T-helper 1 cell (primary cell): ENCODE data around the gene AMER2.

Experiments
- DNase-seq, 5 donors: peaks; one replicate each; pipeline ENCODE4 v3.0.0-alpha.2; 2012 to 2020

The AMER2 gene

DNA sequence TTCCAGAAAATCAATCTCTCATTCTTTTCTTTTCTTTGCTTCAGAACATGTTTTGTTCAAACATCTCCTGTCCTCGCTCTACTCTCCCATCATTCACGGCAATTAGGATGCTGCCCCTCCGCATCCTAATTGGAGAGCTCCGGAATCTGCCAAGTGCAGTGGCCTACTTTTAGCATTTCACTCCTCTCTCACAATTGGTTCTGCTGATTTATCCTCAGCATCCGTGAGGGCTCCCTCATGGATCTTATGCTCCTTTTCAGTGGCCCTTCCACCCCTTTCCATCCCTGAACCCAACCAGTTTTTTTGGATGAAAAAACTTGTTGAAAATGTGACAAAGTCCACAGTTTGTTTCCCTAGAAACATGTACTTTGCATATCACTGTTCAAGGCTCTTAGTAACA is 22.4 kb downstream of the AMER2 start:
- DNase-seq: no peak

DNA sequence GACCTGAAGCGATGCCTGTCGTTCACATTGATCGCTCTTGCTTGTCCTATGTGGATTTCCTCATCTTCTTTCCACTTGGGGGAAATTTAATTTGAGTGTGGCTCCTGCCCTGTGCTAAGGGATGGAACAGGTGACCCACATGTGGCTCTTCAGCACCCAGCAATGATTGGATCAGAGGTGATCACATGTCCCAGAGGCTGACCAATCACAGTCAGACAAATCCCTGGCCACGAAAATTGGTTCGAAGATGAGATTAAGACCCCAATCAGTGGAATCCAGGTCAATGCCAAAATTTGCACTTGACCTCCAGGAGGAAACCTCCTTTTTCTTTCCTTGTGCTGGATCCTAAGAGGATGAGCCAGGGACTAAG is 23.7 kb downstream of the AMER2 start:
- DNase-seq: no peak

DNA sequence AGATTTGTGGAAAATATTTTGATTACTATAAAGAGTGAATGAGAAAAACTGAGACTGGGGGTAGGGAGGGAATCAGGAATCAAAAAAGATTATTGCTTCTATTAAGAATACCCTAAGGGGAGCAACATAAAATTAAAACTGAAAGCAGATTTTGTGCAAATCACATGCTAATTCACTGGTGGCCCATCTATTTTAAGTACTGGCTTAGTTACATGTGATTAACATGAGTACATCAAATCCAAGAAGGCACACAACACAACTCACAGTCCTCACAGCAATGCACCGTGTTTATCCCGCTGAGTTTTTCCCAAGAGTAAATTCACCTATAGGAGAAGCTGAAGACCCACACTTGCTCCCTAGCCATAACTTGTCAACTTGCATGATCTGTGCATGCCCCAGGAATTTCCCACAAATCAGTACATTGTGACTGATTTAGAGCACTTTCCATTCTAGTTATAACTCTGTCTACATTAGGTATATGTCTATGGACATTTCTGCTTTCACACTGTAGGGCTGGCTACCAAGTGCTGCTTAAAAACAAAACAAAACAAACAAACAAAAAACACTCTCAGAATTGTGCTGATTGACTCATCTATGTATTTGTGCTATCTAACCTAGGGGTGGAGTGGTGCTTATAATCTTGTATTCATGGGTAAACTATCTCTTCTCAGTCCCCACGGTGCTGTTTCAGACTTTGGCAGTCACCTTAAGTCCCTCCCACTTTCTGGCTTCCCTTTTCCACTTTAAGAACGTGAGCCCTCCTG is 24.3 kb downstream of the AMER2 start:
- no peak for DNase-seq

DNA sequence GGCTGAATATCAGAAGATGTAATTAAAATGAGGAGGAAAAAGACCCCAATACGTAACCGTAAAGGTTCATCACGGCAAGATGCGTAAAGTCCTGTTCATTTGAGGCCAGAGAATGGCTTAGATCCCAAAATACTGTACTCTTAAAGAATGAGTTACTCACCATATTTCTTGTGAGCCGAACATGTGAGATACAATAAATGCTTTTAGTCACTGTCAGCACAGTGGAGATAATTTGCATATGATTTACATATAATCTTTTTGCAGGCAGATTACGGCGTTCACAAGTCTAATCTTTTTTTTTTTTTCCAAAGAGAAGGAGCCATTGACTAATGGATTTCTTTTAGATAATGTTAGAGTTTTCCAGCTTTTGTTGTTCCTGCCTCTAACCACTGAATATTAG is 28.4 kb downstream of the AMER2 start:
- DNase-seq: no peak

DNA sequence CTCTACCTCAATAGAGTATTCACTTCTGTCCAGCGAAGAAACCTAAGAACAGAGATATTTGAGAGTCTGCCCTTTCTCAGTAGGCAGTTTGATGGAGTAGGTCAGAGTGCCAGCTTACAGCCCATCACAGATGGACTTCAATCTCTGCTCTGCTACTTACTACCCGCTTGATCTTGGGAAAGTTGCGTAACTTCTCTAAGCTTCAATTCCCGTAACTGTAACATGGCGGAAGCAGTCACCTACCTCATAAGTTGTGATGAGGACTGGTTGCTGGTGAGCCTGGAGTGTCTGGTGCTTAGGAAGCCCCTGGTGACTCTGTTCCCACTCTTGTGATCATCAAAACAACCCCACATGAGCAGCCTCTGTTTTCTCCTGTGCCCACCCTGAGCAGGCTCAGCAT is 31.0 kb downstream of the AMER2 start:
- DNase-seq: no peak

DNA sequence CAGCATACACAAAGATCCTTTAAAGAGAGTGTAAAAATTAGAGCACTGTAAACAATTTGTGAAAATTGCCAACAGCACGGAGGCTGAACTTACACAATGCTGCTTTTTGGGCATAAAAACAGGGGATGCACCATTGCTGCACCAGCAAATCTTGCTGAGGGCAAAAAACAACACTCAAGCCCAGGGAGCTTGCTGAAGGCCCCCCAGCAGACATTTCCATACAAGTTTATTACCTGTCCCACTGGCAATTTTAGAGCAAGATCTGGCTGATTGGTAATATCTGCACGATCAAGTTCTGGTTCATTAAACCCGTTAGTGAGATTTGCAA is 34.3 kb downstream of the AMER2 start:
- DNase-seq: no peak

DNA sequence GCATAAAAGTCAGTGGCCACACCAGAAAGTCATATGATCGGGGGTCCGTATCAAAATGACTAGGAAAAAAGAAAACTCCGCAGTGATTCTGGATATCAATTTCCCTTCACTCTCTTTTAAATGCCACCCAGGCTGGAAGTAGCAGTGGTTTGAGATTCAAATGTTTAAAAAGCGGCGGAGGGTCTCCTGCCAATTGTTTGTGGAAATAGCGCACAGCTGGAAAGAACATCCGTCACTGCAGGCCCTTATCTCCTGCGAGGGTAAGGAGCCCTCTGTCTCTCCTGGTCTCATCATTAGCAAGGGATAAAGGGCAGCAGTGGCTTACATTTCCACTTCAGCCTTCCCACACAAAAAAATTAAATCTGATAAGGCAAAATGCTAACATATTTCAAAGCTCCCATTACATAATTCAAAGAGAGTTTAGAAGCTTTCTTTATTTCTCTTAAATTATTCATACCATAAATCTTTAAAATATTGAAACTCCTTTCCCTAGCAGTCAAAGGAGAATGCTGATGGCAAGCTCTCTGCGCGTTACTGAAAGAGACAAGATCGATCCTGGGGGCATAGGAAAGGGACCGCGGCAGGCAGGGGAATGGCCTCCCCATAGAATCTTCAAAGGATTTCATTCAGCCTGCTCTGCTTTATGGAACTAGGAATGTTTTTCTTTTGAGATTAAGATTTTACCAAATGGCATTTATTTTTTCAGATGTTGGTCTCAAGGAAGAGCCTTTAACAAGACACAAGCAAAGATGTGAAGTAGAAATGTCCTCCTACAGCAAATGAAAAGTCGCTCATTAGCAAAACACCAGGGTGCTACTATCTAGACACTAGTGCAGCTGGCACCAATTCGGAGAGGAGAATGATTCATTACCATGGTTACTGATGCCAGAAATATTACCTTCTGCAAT is 35.0 kb downstream of the AMER2 start:
- DNase-seq: no peak

DNA sequence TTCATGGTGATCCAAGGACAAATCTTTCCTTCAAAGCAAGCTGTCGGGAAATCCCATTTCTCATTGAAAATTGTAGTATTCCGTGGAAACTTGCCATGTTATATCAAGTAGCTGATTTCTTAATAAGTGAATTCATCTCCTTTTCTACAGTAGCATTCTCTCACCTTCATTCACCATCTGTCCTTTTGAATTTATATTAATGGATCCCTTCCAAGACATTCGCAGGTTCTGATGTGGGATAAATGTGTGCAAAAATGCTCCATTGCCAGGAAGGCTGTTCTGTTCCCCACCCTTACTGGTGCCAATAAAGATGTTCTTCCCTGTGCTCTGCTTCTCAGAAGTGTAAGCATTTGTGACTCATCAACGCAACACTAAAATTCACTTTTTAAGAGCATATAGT is 36.2 kb downstream of the AMER2 start:
- DNase-seq: no peak

DNA sequence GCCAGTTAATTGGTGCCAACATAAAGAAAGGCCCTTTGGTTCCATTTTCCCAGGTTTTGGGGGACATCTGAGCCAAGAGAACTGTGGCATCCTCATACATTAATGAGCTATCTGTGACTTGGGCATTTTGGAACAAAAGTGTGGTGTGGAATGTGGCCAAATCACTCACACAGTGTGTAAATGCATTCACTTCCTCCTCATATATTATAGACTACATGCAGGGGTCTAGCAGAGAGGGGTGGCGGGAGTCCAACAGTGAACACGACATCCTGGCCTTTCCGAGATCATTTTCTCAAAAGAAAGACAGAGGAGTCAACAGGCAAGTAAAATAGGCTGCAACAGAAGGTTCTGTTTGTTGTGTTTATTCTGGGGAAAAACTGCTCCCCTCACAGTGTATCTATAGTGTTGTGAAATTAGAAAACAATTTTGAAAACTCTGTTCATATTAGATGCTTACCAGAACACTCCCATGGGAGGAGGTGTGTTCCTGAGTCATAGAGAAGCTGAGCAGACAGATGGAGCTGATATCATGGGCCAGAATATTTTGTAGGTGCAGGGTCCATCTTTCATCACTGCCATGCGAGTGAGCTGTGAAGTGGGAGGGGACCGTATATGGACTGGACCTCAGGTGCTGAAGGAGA is 39.2 kb downstream of the AMER2 start:
- no peak for DNase-seq

DNA sequence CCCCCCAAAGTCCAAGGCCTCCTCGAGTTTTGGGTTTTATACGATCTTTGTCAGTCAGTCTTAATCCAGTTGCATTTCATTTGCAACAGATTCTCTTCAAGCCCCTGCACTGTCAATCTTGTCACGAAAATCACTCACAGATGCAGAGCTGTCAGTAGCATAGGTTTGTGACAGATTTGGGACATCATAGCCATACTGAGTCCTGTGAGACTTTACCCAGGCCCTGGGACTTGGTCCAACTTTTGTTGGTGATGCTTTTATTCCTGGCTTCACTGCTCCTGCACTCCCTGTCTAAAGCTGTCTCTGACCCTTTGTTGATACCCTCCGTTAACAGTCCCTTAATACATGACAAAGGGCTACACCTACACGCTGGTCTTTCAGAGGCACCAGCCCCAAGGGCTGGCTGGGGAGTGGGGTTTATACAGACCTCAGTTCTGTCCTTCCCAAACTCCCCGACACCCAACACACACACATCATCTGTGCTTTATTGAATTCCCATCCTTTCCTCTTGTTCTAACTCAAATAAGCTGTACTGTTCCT is 40.1 kb downstream of the AMER2 start:
- DNase-seq: no peak

DNA sequence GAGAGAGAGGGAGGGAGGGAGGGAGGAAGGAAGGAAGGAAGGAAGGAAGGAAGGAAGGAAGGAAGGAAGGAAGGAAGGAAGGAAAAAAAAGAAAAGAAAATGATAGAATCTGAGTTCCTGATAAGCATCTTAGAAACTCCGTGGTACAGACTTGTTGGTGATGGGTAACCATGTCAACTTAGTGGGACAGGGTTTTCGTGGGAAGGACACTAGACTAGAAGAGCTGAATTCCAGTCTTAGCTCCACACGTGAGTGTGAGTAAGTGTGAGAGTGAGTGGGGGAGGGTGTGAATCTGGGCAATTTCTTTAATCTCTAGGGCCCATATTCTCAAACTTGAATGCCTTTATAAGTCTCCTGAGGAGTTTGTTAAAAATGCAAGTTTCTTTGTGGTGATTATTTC is 41.1 kb downstream of the AMER2 start:
- no peak for DNase-seq

DNA sequence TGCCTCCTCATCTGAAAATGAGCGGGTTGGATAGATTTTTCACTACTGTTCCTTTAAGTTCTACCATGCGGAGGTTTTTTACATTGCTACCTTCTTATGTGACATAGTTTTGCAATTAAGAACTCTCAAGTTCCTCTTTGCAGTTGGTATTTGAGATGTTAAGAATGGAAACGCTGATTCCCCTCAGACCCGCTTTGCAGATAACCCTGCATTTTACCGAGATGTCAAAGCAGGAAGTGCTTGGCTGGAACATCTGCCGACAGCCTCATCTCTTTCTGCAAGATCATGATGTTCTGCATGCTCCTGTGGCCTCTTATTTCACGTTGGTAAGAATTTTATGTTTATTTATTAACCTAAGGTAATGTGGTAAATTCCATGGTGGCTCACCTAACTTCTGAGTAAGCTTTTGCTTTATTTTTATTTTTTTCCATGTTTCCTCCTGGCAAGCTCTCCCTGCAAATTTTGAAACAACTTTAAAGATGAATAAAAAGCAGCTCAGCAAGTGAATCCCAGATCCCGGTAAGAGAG is 53.6 kb downstream of the AMER2 start:
- no peak for DNase-seq

DNA sequence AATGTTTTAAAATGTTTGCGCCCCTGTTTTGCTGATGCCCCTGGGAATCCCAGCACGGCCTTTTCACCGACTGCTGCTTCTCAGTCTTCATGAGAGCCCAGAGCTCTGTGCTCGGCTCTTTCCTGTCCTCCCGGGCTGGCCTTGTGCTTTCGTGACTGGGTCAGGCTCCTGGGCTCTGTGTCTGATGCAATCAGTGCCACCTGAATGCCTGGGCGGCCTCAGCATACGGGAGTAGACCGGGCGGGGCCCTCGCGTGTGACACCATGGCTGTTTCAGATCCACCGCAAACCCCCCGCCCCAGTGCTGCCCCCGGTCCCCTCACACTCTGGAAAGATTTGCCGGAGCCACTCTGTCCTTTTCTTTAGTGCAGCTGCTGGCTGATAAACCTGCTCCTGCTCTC is 54.8 kb downstream of the AMER2 start:
- DNase-seq: no peak

DNA sequence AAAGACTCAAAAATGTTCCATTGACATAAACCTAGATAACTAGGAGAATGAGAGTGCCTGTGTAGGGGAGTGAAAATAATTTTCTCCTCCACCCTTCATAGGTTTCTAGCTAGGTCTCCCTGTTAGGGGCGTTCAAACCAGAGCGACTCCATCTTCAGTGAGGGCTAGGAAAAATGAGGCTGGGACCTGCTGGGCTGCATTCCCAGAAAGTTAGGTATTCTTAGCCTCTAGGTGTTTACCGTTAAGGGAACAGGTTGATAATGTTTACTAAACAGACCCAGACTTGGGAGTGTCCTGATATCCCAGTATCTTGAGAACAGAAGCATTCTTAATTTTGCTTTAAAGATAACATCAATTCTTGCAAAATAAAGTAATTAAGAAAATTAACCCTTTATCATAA is 56.0 kb downstream of the AMER2 start:
- DNase-seq: no peak

DNA sequence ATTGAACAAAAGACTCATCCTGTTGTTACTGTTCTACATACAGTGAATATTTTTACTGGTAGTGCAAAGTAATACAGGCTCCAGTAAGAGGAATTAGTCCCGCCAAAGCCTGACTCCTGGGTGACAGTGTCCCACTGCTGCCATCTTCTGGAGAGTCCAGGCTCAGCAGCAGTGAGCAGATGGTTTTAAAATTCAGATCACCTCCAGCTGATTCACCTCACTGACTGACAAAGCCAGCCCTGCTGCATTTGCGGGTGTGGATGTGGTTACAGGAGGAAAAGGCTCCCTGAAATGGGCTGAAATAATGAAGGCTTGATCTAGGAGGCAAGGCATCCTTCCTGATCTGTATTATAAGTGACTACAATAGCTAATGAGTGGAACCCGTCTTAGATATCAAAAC is 57.9 kb downstream of the AMER2 start:
- DNase-seq: peak in 2 of 5 donors; percentile 44 to 47

DNA sequence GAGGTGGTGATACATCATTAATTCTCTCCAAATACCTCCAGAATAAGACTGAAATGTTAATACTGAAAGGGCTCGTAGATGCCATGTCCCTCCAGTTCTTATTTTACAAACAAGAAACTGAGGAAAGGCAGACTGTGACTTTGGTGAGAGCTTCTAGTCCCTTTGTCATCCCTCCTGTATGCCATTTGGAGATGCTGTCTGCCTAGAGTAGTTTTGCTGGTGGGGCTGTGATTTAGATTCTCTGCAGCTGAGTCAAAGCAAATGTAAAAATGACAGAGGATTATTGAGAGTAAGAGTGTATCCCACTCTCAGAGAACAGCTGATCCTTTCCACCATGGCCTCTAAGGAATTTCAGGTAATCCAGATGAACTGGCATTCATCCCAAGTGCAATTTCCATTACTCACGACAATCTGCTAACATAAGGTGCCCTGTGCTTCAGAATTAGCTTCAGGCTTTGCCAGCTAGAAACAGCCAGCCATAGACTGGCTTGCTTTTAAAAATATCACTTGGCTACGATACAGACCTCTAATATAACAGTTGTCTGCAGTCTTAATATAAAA is 59.3 kb downstream of the AMER2 start:
- no peak for DNase-seq
